HG03342 (cell line): ENCODE results near the gene ARF1.

ENCODE experiments used
- ATAC-seq: cut with Tn5 transposase; IDR thresholded peaks from one replicate; pipeline ENCODE4 v1.9.1; 2021; ENCODE audit warnings: mild to moderate bottlenecking, moderate library complexity; ENCODE audit not compliant: unreplicated experiment

Gene ARF1

GRCh38 chr1:228082214-228082917 lies at the start of gene ARF1:
ARF1 (plus strand) TSS chr1:228082708; CDS start chr1:228097115, 14,407 bp downstream.
- ATAC-seq = peak; percentile 73

GRCh38 chr1:228033376-228033775 lies 49.1 kb upstream of the ARF1 start:
- no peak for ATAC-seq

- ATAC-seq = no peak
These were observed 47.3 kb upstream of the ARF1 start for GRCh38 chr1:228034954-228035837.

GRCh38 chr1:228035844-228036243 lies 46.7 kb upstream of the ARF1 start:
- ATAC-seq = no peak

- ATAC-seq = no peak
These were observed 45.7 kb upstream of the ARF1 start for GRCh38 chr1:228036701-228037231.

GRCh38 chr1:228037401-228038386 lies 44.8 kb upstream of the ARF1 start:
- ATAC-seq = peak; percentile 94

GRCh38 chr1:228038387-228039005 lies 44.0 kb upstream of the ARF1 start:
- no peak for ATAC-seq

GRCh38 chr1:228039006-228039903 lies 43.3 kb upstream of the ARF1 start:
- no peak for ATAC-seq

- no peak for ATAC-seq
These were observed 42.5 kb upstream of the ARF1 start for GRCh38 chr1:228039986-228040385.

GRCh38 chr1:228041316-228041715 lies 41.2 kb upstream of the ARF1 start:
- no peak for ATAC-seq

- ATAC-seq = no peak
These were observed 40.0 kb upstream of the ARF1 start for GRCh38 chr1:228042508-228042907.

- ATAC-seq = no peak
These were observed 39.1 kb upstream of the ARF1 start for GRCh38 chr1:228043281-228043848.

GRCh38 chr1:228044961-228045360 lies 37.5 kb upstream of the ARF1 start:
- ATAC-seq = no peak

GRCh38 chr1:228045405-228045804 lies 37.1 kb upstream of the ARF1 start:
- no peak for ATAC-seq

- no peak for ATAC-seq
These were observed 36.6 kb upstream of the ARF1 start for GRCh38 chr1:228045871-228046270.

GRCh38 chr1:228046421-228047182 lies 35.9 kb upstream of the ARF1 start:
- ATAC-seq = no peak

- no peak for ATAC-seq
These were observed 35.4 kb upstream of the ARF1 start for GRCh38 chr1:228047183-228047466.

- no peak for ATAC-seq
These were observed 34.4 kb upstream of the ARF1 start for GRCh38 chr1:228048120-228048519.
